ENCODE measurements around the gene YES1.

YES1 gene

DNA sequence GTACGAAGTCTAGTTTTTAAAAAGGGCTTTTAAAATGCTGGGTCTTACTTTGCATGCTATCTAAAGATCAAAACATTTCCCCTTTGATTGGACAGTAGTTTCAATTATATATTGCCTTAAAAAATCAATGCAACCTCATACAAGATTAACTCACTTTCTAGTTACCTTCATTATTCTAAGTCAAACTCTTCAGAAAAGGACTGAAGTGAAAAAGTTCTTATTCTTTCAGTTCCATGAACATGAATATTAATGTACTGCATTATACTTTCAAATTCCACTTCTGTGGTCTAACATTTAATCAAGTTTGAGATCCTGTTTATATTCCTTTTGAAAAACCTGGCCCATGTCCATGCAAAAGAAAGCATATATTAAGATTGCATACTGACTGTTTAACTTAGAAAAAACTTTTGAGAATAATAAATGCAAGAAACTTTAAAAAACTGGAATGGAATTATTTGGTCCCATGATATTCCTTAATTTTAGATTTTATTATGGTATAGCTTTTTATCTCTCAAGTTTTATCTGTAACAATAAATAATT lies 88.4 kb downstream of the YES1 start:
- TF ChIP-seq ZFX (IDR thresholded peaks at IDR 0.05): no peak
- TF ChIP-seq, protein P1, sequence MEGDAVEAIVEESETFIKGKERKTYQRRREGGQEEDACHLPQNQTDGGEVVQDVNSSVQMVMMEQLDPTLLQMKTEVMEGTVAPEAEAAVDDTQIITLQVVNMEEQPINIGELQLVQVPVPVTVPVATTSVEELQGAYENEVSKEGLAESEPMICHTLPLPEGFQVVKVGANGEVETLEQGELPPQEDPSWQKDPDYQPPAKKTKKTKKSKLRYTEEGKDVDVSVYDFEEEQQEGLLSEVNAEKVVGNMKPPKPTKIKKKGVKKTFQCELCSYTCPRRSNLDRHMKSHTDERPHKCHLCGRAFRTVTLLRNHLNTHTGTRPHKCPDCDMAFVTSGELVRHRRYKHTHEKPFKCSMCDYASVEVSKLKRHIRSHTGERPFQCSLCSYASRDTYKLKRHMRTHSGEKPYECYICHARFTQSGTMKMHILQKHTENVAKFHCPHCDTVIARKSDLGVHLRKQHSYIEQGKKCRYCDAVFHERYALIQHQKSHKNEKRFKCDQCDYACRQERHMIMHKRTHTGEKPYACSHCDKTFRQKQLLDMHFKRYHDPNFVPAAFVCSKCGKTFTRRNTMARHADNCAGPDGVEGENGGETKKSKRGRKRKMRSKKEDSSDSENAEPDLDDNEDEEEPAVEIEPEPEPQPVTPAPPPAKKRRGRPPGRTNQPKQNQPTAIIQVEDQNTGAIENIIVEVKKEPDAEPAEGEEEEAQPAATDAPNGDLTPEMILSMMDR (conservative IDR thresholded peaks at IDR 0.05): no peak
- H3K27ac ChIP-seq: no peak overlapping the region

DNA sequence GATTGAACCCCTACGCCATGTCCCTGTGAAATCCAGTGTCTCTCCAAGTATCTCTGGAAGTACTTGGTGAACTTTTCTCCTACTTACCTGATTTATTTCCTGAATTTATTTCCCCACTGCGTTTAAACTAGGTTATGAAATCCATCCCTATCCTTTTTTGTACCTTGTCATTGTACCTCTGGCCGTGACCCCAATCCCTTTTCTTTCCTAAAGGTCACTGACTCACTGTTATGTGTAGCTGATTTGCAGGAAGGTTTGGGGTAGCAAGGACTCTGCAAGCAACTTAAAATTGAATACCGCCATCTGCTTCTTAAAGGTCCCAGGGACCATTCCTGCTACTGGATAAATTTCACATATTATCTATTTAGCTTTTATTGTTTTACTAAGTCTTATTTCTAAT lies 95.0 kb downstream of the YES1 start:
- no peak for TF ChIP-seq ZFX (IDR thresholded peaks at IDR 0.05)
- TF ChIP-seq, protein P1 (conservative IDR thresholded peaks at IDR 0.05): no peak
- no peak overlapping the region for H3K27ac ChIP-seq

DNA sequence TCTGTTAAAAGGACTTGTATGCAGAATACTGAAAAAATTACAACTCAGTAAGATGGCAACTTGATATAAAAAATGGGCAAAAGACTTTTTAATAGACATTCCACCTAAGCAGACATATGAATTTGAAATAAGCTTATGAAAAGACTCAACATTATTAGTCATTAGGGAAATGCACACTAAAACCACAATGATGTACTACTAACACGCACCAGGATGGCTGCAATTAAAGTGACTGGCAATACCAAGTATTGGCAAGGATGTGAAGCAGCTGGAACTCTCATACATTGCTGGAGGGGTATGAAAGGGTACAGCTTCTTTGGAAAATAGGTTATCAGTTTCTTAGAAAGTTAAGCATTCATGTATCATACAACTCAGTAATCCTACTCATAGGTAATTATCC lies 96.4 kb downstream of the YES1 start:
- TF ChIP-seq, protein P1 (conservative IDR thresholded peaks at IDR 0.05): no peak
- TF ChIP-seq ZFX (IDR thresholded peaks at IDR 0.05): no peak
- no peak overlapping the region for H3K27ac ChIP-seq

DNA sequence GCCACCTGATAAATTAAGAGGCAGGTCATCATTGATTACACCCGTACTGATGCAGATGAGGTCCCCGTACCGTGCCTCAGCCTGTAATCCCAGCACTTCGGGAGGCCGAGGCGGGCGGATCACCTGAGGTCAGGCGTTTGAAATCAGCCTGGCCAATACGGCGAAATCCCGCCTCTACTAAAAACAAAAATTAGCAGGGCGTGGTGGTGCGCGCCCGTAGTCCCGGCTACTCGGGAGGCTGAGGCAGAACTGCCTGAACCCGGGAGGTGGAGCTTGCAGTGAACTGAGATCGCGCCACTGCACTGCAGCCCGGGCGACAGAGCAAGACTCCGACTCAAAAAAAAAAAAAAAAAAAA lies 98.9 kb downstream of the YES1 start:
- H3K27ac ChIP-seq: peak overlapping the region; percentile 94
- TF ChIP-seq ZFX (IDR thresholded peaks at IDR 0.05): no peak
- TF ChIP-seq, protein P1 (conservative IDR thresholded peaks at IDR 0.05): no peak

DNA sequence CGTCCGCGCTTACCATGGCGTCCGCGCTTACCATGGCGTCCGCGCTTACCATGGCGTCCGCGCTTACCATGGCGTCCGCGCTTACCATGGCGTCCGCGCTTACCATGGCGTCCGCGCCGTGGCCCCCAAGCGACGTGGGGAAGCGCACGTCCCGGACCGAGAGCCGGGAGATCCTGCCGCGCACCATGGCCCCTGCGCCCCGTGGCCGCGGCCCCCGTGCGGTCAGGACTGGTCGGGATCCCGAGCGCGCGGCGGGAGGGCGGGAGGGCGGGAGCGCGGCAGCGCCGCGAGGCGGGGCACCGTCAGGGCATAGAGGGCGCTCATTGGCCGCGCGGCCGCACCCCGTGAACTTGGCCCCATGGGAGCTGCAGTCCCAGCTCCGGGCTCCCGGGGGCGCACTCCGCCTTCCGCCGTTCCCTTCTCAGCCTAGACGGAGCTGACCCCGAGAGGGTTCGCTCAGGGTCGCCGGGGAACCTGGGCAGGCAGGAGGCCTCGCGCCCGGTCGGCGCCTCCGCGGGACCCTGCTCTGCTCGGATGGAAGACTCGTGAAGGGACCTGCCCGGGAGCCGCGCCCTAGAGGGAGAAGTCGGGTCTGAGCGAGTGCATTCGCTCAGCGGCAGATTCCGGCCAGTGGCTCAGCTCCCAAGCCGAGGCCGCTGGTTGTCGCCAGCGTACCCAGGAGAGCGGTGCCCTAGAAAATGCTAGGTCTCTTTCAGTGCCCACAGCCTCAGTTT lies 99.5 kb downstream of the YES1 start, which contains the start of gene ENOSF1:
Gene ENOSF1, minus strand, starts transcription at position 230 of the 734 bp plus-strand sequence. Its CDS starts 43 bp downstream, at position 187.
- TF ChIP-seq ZFX (IDR thresholded peaks at IDR 0.05): peak; percentile 53; the same call in 1 of the 2 replicates
- TF ChIP-seq, protein P1 (conservative IDR thresholded peaks at IDR 0.05): peak; percentile 97
- H3K27ac ChIP-seq: peak within 1 kb of the TSS; percentile 94

DNA sequence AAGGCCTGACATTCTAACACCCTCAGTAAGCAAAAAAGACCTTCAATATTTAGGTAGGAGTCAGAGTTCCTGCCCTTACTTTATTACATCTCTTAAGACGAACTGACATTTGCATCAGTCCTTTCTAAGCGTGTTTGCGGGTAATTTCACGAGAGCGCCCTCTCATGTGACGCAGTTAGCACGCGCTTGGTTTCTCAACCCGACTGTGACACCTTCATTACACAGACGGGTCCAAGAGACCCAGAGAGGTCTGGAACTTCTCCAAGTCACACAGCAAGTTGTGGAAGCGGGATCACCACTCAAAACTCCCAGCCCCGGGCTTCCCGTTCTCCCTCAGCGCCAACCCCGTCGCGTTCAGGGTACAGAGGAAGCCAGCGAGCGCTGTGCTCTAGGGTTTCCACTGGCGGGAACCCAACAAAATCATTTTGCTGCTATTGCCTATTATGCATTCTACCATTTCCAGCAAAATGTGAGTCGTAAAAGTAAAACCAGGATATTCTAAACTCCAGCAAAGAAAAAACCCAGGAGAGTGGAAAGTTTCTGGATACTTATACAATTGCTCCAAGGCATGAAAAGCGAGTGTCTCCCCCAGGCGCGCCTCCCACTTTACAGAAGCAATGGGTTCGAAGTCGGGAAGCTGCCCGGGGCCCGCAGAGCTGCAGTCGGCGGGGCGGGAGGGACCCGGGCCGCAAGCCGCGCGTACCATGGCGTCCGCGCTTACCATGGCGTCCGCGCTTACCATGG lies 100.2 kb downstream of the YES1 start:
- H3K27ac ChIP-seq: peak overlapping the region; percentile 94
- no peak for TF ChIP-seq ZFX (IDR thresholded peaks at IDR 0.05)
- TF ChIP-seq, protein P1 (conservative IDR thresholded peaks at IDR 0.05): no peak

DNA sequence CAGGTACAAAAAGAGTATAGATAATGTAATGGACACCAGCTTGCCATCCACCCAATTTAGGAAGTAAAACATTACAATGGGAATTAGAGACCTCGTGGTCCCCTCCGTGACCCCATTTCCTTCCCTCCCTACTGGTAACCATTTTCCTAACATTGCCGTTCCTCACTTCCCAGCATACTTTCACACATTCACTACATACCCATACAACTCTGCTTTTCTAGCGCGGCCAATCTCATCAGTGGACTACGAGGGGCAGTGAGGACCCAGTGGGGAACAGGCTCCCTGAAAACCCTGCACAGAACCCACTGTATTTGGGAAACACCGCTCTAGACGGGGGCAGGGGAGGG lies 100.8 kb downstream of the YES1 start:
- H3K27ac ChIP-seq: peak overlapping the region; percentile 94
- no peak for TF ChIP-seq ZFX (IDR thresholded peaks at IDR 0.05)
- TF ChIP-seq, protein P1 (conservative IDR thresholded peaks at IDR 0.05): no peak
